Erythroblast (primary cell): ENCODE measurements around the gene CEACAM16.

ENCODE experiments used
- GATA1 ChIP-seq: IDR thresholded peaks from 2 replicates; pipeline ENCODE4 v1.6.1; 2011; ENCODE audit warnings: low read depth, mild to moderate bottlenecking, control low read depth, low read length, moderate library complexity
- POLR2A ChIP-seq: IDR thresholded peaks from 2 replicates; pipeline ENCODE4 v1.6.1; 2011; ENCODE audit warnings: mild to moderate bottlenecking, low read length

- no peak for TF ChIP-seq POLR2A
- TF ChIP-seq GATA1, result no peak
Observed at GRCh38 chr19:44694184-44694579, 4.8 kb upstream of the CEACAM16 start.
